Measurements from ENCODE around the gene REPIN1. TPM values are rescaled to one million over a fixed set of nuclear protein-coding genes. Genes with fewer than 3 reads are reported as not detected.

Gene REPIN1
- total RNA-seq, 1 experiment from 2014 or later: 106 TPM

- Histone ChIP-seq H4K20me1 (ENCODE audit: insufficient read depth) (no peaks in the 10 kb centered on the region), H3K36me3 (ENCODE audit: control insufficient read depth in 1 of 2, insufficient read depth in 2 of 2, low read length in 2 of 2) (peaks cover 10 to 16% of the 10 kb centered on the region in 2 experiments; a peak in 3 of 4 replicates), H3K9ac (ENCODE audit: low read length) (no peak overlapping the region), H3K9me3 (ENCODE audit: control insufficient read depth in 1 of 2, insufficient read depth in 1 of 2, low read depth in 1 of 2, low read length in 2 of 2) (no peaks in the 10 kb centered on the region), H3K4me3 (replicated peaks in 1 of 2; ENCODE audit: low read depth in 1 of 2, low read length in 2 of 2) (no peak overlapping the region), H3K27me3 (ENCODE audit: insufficient read depth, low read length) (no peaks in the 10 kb centered on the region), H3K79me2 (ENCODE audit: insufficient read depth, low read length) (peaks cover 20% of the 10 kb centered on the region), H3K4me1 (ENCODE audit: control insufficient read depth in 1 of 2, insufficient read depth in 2 of 2, low read length in 2 of 2) (peaks cover 15 to 24% of the 10 kb centered on the region in 2 experiments), H3K4me2 (ENCODE audit: low read length) (no peak overlapping the region), H3K9me2 (ENCODE audit: insufficient read depth) (no peaks in the 10 kb centered on the region), H3K27ac (ENCODE audit: low read depth, low read length) (no peak overlapping the region), H2AFZ (ENCODE audit: low read depth, low read length, poor library complexity, severe bottlenecking) (no peak overlapping the region)
- no peak for TF ChIP-seq TCF7L2 (IDR thresholded peaks at IDR 0.05; ENCODE audit: borderline replicate concordance, extremely low read depth, insufficient read depth, insufficient read length)
- TF ChIP-seq ZNF274 (IDR thresholded peaks at IDR 0.05; ENCODE audit: low read depth, low read length): no peak
- no peak for TF ChIP-seq EGR1 (IDR thresholded peaks at IDR 0.05; ENCODE audit: low read depth)
- no peak for TF ChIP-seq FOSL1 (IDR thresholded peaks at IDR 0.05; ENCODE audit: low read depth)
- TF ChIP-seq CEBPB (IDR thresholded peaks at IDR 0.05; ENCODE audit: low read depth): no peak
- no peak for TF ChIP-seq SP1 (IDR thresholded peaks at IDR 0.05; ENCODE audit: low read depth)
- no peak for TF ChIP-seq CBX3 (IDR thresholded peaks at IDR 0.05; ENCODE audit: low read depth)
- no peak for TF ChIP-seq POLR2AphosphoS5 (IDR thresholded peaks at IDR 0.05; ENCODE audit: low read depth, low read length)
- no TSS peak for BruUV-seq (replicated peaks)
- DNase-seq (ENCODE audit: low read depth, low spot score): no peak
- CTCF ChIA-PET: no interaction called here
- intact Hi-C loops (cut with micrococcal nuclease): no loop called here
- RAD21 ChIA-PET (ENCODE audit: low non-redundant PET in 1 of 2, low total read pairs in 2 of 2, uncharacterized antibody in 2 of 2, unreplicated experiment in 2 of 2): no interaction called here
- POLR2A ChIA-PET: no interaction called here
- ATAC-seq: no peak
Measured at GRCh38 chr7:150375662-150376521, 7.3 kb downstream of the REPIN1 start.

DNA sequence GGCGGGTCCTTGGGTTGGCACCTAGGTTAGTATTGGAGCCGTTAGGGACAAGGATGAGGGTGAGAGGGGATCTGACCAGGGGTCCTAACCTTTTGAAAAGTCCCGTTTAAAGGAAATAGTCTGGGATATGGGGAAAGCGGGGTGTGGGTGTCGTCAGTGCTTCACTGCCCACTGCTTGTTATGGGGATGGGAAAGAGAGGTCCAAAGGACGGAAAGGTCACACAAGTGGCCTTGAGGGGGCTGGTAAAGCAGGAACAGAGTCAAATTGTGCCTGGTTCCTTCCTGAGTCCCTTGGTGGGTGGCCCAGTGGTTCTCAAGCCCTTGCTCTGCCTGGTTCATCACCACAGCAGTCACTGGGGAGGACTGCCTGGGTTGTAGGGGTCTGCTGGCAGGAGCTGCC lies 7.9 kb downstream of the REPIN1 start:
- CTCF ChIA-PET: no interaction called here
- BruUV-seq (replicated peaks): no TSS peak
- ATAC-seq: no peak
- no peak for TF ChIP-seq ZBTB33 (IDR thresholded peaks at IDR 0.05; ENCODE audit: extremely low read depth, insufficient replicate concordance, low read length)
- no peak for TF ChIP-seq EZH2phosphoT487 (IDR thresholded peaks at IDR 0.05; ENCODE audit: borderline replicate concordance)
- no peak for TF ChIP-seq REST (IDR thresholded peaks at IDR 0.05; ENCODE audit: low read depth)
- no peak for TF ChIP-seq SP1 (IDR thresholded peaks at IDR 0.05; ENCODE audit: low read depth)
- no peak for TF ChIP-seq POLR2AphosphoS5 (IDR thresholded peaks at IDR 0.05; ENCODE audit: low read depth, low read length)
- no peak for TF ChIP-seq POLR2A (IDR thresholded peaks at IDR 0.05; ENCODE audit: borderline replicate concordance, extremely low read depth, insufficient read depth, insufficient read length)
- no peak for TF ChIP-seq YY1 (IDR thresholded peaks at IDR 0.05; ENCODE audit: extremely low read depth, insufficient replicate concordance, low read depth, low read length)
- TF ChIP-seq EGR1 (IDR thresholded peaks at IDR 0.05; ENCODE audit: low read depth): no peak
- no peak for TF ChIP-seq RAD21 (IDR thresholded peaks at IDR 0.05; ENCODE audit: low read depth)

More for the DNA sequence above, 7.9 kb downstream of the REPIN1 start:
- Histone ChIP-seq H3K4me2 (ENCODE audit: low read length) (no peak overlapping the region), H2AFZ (ENCODE audit: low read depth, low read length, poor library complexity, severe bottlenecking) (no peak overlapping the region), H3K79me2 (ENCODE audit: insufficient read depth, low read length) (peaks cover 14% of the 10 kb centered on the region; the same call in 1 of the 2 replicates), H3K4me1 (ENCODE audit: control insufficient read depth in 1 of 2, insufficient read depth in 2 of 2, low read length in 2 of 2) (peaks cover 15 to 24% of the 10 kb centered on the region in 2 experiments), H3K36me3 (ENCODE audit: control insufficient read depth in 1 of 2, insufficient read depth in 2 of 2, low read length in 2 of 2) (peaks cover 8 to 16% of the 10 kb centered on the region in 2 experiments; a peak in 2 of 4 replicates), H3K9ac (ENCODE audit: low read length) (no peak overlapping the region), H3K9me2 (ENCODE audit: insufficient read depth) (no peaks in the 10 kb centered on the region), H3K27me3 (ENCODE audit: insufficient read depth, low read length) (no peaks in the 10 kb centered on the region), H3K27ac (ENCODE audit: low read depth, low read length) (no peak overlapping the region), H3K9me3 (ENCODE audit: control insufficient read depth in 1 of 2, insufficient read depth in 1 of 2, low read depth in 1 of 2, low read length in 2 of 2) (no peaks in the 10 kb centered on the region), H4K20me1 (ENCODE audit: insufficient read depth) (no peaks in the 10 kb centered on the region), H3K4me3 (replicated peaks in 1 of 2; ENCODE audit: low read depth in 1 of 2, low read length in 2 of 2) (no peak overlapping the region)
- intact Hi-C loops (cut with micrococcal nuclease): no loop called here
- POLR2A ChIA-PET: interaction anchor here (1.9 kb wide), 1 partner anchor 7 kb away, joined by 15 read pairs; the partner anchor contains the start of gene REPIN1
- no peak for DNase-seq (ENCODE audit: low read depth, low spot score)
- RAD21 ChIA-PET (ENCODE audit: low non-redundant PET in 1 of 2, low total read pairs in 2 of 2, uncharacterized antibody in 2 of 2, unreplicated experiment in 2 of 2): no interaction called here
